Middle frontal gyrus (tissue), 1 donor: ENCODE results near the gene MED25.
"Not testable (repeated sequence)": the region's sequence is repeated elsewhere in the genome, so short reads cannot be mapped to it uniquely, and the experiment has no call there.

Source experiments
- DNase-seq: peaks from one replicate; pipeline ENCODE4 v3.0.0-alpha.2; 2015; ENCODE audit warnings: low spot score; ENCODE audit errors: extremely low spot score

MED25 gene

DNA sequence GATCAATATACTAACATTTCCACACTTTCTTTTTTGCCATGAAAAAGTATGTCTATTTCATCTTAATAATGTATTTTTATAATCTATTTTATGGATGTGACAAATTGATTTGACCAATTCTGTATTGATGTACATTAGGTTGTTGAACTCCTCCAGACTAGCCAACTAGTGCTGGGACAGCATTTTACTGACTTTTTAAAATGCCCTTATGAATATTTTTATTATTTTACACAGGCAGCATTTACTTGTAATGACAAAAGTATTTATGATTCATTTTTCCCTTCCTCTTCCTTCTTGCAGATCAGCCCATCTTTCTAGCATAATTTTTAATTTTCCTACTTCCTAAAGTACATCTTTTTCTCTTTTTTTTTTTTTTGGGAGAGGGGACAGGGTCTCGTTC, 4.1 kb upstream of the MED25 start:
- DNase-seq = no peak

DNA sequence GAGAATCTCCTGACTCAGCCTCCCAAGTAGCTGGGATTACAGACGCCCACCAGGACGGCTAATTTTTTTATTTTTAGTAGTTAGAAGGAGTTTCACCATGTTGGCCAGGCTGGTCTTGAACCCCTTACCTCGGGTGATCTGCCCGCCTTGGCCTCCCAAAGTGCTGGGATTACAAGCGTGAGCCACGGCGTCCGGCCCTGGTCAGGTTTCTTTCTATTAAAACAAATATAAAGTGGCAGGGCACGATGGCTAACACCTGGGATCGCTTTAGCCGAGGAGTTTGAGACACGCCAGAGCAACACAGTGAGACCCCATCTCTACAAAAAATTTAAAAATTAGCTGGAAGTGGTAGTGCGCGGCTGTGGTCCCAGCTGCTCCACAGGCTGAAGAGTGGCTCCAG, 1.5 kb upstream of the MED25 start:
- DNase-seq = no peak

DNA sequence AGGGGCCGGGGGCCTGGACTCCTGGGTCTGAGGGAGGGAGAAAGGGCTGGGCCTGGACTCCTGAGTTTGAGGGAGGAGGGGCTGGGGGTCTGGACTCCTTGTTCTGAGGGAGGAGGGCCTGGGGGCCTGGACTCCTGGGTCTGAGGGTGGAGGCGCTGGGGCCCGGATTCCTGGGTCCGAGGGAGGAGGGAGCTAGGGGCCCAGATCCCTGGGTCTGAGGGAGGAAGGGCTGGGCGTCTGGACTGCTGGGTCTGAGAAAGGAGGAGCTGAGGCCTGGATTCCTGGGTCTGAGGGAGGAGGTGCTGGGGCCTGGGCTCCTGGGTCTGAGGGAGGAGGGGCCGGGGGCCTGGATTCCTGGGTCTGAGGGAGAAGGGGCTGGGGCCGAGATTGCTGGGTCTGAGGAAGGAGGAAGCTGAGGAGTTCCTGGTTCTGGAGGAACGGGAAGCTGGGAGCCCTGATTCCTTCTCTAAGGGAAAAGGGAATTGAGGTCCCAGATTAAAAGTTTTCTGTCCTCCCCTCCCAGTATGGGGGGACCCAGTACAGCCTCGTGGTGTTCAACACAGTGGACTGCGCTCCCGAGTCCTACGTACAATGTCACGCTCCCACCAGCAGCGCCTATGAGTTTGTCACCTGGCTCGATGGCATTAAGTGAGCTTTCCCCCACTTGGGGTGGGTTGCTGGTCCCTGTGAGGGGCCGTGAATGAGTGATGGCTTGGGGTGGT, 721 bp downstream of the MED25 start:
- DNase-seq = no peak

DNA sequence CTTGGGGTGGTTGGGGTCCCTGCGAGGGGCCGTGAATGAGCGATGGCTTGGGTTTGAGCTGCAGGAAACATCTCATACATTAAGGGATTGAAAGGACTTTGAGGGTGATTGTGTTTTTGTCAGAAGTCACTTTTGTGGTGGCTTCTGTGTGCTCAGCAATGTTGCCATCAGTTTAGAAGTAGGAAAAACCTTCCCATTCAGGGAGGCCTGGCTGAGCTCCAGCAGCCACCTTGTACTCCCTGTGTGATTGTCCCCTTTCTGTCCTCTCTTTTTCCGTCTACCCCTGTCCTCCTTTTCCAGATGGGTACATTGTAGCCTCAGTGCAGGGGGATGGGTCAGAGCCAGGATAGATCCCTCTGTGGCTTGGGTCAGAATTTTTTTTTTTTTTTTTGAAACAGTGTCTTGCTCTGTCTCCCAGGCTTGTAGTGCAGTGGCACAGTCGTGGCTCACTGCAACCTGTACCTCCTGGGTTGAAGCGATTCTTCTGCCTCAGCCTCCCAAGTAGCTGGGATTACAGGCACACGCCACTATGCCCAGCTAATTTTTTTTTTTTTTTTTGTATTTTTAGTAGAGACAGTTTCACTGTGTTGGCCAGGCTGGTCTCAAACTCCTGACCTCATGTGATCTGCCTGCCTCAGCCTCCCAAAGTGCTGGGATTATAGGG, 1.5 kb downstream of the MED25 start:
- not testable (repeated sequence) for DNase-seq

DNA sequence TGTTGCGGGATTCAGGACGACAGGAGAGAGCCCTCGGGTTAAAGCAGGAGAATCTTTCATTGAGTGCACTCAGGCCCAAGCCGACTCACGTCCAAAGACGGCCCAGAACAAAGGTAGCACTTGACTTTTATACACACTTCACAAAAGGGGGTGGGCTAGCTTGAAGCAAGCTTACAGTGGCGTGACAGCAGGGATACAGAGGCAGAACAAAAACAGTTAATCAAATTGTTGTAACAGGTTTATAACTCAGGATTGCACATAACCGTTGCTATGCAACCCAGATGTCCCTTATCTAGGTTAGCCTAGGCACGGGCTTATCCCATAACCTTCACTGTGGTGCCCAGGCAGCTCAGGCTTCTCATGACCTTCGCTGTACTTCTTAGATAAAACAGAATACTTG, 2.0 kb downstream of the MED25 start:
- DNase-seq = no peak

DNA sequence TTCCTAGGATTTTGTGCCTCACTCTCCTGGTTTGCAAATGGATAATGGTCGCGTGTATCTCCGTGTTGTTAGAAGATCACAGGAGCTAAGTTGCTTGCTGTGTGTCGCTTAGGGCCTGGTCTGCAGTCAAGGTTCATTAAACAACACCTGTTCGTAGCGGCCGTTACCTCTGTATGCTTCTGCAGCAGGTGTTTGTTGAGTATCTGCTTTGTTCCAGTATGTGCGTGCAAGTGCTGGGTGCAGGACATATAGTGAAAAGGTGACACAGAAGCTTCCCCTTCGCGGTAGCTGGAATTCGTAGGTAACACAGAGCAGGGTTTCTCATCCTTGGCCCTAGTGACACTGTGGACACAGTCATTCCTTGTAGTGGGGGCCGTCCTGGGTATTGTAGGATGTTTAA, 5.4 kb downstream of the MED25 start:
- no peak for DNase-seq

DNA sequence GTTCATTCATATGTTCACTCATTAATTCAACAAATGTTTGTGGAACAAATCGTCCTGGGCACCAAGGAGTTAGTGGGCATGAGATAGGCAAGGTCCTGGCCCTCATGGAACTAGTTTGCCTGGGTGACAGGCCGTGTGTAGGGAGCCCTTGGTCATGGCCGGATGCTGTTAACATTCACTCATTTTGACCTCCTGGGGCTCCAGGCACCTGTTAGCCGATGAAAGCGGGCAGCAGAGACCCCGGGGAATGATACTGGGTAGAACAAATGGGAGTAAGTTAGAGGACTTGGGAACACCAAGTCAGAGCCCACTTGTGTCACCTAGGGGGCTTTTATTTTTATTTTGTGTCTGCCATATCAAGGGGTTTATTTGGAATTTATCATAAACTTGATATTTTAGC, 6.6 kb downstream of the MED25 start:
- no peak for DNase-seq

DNA sequence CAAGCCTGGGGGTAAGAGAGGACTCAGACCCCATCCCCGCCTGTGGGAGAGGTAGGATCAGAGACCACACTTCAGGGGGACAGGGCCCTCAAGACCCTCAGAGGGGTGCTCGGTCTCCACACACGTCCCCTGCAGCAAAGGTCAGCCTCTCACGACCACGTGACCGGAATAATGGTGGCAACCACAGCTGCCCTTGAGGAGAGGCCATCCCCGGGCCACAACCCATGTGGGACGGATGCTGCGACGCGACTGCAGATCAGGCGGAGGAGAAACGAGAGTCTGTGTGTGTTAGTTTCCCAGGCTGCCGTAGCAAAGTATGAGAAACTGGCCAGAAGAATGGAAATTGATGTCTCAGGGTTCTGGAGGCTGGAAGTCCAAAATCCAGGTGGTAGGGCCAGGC, 8.9 kb downstream of the MED25 start:
- DNase-seq = no peak

DNA sequence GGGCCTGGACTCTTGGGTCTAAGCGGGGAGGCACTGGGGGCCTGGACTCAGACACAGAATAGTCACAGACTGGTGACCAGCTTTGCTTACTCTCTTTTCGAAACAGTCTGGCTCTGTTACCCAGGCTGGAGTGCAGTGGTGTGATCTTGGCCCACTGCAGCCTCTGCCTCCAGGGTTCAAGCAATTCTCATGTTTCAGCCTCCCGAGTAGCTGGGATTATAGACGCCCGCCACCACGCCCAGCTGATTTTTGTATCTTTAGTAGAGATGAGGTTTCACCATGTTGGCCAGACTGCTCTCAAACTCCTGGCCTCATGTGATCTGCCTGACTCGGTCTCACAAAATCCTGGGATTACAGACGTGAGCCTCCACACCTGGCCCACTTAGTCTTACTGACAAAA, 11.1 kb downstream of the MED25 start:
- DNase-seq = no peak

DNA sequence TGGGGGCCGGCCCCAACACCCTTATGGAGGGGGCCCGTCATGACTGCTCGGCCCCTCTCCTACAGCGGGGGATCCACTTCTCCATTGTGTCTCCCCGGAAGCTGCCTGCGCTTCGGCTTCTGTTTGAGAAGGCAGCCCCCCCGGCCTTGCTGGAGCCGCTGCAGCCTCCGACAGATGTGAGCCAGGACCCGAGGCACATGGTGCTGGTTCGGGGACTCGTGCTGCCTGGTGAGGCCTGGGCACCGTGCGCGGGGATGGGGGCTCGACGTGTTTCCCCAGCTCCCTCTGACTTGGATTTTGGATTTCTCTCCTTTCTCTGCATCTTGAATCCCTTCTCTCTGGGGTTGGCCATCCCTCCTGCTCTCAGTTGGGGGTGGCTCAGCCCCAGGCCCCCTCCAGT, 11.6 kb downstream of the MED25 start:
- no peak for DNase-seq

DNA sequence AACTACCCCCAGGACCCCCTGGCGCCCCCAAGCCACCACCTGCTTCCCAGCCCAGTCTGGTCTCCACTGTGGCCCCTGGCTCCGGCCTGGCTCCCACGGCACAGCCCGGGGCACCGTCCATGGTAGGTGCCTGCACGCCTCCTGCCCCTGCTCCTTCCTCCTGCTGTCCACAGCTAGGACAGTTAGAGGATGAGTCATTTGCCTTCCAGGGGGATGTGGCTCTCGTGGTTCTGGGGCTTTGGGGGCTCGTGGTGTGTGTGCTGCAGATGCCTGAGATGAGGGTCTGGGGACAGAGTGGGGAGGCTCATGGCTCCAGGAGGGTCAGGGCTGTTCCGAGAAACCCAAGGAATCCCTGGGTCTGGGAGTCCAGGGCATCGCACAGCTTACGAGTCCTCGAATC, 12.7 kb downstream of the MED25 start:
- no peak for DNase-seq

DNA sequence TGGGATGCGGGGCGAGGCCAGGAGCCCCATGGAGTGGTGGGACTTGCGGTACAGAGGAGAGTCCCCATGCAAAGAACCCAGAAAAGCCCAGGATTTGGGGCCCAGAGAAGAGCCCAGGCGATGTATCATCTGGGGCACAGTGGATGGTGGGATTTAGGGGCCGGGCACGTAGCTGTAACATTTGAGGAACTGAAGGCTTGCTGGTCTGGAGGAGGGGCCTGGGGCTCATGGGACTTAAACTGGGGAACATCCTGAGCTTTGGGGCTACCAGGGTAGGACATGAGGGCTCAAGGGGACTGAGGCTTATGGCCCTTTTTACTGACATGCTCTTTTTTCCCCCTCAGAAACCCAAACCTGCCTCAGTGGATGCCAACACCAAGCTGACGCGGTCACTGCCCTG, 13.5 kb downstream of the MED25 start:
- no peak for DNase-seq

DNA sequence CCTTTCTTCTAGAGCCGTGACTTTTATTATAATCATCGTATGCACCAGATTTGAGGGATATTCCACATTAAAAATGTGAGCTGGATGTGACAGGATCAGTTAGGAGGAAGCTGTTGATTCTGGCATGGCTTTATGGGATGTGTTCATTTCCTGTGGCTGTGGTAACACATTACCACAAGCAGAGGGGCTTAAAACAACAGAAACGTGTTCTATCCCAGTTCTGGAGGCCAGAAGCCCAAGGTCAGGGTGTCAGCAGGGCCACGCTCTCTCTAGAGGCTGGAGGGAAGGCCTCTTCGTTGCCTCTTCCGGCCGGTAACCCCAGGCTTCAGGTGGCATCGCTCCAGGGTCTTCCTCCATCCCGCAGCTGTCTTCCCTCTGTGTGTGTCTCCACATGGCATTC, 14.5 kb downstream of the MED25 start:
- DNase-seq = no peak

DNA sequence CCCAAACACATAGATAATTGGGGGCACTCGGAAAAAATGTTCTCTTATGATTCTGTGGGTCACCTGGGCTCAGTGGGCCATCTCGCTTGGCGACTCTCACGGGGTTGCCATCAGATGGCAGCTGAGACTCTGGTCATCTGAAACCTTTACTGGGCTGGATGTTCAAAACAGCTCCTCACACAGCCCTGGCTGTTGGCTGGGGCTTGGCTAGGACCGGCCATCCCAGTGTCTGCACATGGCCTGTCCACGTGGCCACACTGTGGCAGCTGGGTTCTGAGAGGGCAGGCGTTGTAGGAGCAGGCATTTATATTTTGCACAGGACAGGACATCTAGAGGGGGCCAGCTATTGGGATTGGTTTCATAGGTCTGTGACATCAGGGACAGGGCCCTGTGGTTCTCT, 15.5 kb downstream of the MED25 start:
- DNase-seq = no peak

DNA sequence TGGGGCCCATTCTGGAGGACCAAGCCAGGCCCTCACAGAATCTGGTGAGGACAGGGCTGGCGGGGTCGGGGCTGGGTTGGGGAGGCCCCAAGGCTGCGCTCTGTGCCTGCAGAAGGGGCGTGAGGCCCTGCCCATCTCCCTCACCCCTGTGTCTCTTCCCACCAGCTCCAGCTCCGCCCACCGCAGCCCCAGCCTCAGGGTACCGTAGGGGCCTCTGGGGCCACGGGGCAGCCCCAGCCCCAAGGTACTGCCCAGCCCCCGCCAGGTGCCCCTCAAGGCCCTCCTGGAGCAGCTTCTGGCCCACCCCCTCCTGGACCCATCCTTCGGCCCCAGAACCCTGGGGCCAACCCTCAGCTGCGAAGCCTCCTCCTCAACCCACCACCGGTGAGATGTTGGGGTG, 17.5 kb downstream of the MED25 start:
- no peak for DNase-seq

DNA sequence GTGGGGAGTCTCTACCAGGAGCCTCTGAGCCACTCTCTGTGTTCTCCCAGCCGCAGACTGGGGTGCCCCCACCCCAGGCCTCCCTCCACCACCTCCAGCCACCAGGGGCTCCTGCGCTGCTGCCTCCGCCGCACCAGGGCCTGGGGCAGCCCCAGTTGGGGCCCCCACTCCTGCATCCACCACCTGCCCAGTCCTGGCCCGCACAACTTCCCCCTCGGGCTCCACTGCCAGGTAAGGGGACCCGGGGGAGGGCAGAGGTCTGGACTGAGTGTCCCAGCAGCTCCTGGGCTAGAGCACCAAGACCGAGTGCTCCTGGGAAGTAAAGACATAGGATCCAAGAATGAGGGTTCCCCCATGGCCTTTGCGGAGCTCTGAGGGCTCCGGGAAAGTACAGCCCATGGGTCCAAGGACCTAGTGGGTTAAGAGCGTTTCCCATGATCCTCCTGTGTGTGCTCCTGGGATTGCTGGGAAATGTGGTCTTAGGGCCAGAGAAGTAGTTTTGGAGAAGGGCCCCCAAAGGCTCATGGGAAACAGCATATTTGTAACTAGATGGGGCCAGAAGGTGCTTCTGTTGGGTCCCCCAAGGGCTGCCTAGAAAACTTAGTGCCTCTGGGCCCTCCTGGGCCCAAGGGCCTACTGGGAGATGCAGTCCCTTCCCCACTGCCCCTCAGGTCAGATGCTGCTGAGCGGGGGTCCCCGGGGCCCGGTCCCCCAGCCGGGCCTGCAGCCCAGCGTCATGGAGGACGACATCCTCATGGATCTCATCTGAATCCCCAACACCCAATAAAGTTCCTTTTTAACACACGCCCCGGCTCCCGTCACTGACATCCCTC, 18.3 kb downstream of the MED25 start:
- DNase-seq = no peak

DNA sequence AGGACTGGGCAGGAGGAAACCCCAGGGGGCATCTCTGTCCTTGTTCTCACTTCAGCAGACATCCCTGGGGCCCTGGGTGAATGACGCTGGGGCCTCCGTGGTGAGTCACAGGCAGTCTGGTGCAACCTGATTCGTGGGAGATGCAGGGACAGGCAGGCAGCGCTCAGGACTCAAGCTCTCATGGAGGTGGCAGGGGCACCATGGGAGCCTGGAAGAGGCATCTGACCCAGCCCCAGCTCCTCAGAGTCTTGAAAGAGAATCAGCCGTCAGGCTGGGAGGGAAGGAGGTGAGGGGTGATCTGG, 18.9 kb downstream of the MED25 start:
- no peak for DNase-seq

DNA sequence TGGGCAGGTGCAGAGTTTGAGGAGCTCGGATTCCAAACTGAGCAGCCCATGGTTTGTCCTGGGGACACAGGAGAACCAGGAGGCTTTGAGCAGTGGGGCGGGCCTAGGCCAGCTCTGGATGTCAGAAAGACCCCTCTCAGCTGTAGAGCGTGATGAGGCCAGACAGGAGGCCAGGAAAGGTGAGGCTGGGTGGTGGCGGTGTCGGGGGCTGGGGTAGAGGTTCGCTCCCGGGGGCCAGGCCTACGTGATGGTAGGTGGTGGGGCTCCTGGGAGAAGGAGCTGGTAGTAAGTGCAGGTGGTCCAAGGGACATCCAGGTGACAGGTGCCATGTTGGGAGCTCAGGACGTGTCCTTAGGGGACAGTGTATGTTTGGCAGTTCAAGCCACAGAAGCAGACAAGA, 19.3 kb downstream of the MED25 start:
- DNase-seq = no peak

DNA sequence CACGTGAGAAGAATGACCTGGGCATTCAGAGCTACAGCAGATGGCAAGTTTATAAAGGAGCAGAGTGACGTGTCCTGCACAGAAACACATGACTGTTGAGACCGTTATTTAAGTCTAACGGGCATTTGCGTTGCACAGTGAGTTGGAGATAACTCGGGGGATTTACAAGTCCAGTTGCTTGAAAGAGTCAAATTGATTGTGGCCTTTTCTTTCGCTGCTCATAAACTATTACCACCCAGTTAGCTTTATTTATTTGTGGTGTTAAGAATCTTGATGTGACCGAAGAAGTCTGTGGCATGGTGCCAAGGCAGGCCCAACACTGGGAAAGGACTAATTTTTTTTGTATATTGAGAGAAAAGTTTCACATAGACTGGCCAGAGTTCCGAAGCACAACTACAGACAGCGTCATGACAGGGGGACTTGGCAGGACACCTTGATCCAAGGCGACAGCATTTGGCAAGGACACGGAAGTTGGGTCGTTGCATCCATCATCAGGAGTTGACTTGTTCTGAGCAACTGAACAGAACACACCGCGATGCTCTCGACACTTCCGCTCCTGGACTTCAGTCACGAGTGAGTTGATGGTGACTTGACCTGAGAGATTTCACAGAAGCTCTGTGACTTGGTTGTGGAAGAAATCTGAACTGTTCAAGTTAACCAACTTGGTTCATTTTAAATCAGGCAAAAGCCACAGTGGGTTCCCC, 20.9 kb downstream of the MED25 start:
- no peak for DNase-seq

DNA sequence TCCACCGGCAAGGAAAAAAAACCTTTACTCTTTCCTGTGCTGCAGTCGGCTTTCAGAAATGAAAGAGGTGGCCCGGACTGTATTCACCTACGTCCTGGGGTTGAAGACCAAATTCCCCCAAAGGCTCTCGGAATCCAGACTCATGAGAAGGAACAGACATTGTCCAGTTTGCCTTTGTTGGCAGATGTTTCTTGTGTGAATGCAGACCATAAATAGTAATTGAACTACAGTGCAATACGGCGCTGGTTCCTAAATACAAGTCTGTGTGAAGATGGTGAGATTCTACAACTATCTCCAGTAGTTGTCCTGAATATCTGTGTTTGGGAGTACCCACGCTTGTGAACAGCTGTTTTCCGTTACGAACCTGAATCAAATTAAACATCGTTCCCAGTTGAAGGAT, 21.6 kb downstream of the MED25 start:
- DNase-seq = no peak

DNA sequence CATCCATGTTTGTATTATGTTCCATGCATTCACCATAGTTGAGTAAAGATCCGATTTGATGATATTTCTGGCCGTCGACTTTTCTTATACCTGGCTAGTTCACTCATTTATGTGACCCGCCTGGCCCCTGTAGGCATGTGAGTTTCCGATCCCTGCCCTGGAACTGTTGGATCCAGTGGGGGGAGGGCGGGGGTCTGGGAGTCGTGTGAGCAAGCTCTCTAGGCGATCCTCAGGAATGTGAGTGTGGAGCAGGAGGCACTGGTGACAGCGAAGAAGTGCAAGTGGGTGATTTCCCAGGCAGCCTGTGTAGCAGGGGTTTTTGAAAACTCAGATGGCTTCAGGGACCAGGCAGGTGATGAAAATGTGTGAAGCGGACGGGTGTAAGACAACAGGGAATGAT, 22.2 kb downstream of the MED25 start:
- no peak for DNase-seq

DNA sequence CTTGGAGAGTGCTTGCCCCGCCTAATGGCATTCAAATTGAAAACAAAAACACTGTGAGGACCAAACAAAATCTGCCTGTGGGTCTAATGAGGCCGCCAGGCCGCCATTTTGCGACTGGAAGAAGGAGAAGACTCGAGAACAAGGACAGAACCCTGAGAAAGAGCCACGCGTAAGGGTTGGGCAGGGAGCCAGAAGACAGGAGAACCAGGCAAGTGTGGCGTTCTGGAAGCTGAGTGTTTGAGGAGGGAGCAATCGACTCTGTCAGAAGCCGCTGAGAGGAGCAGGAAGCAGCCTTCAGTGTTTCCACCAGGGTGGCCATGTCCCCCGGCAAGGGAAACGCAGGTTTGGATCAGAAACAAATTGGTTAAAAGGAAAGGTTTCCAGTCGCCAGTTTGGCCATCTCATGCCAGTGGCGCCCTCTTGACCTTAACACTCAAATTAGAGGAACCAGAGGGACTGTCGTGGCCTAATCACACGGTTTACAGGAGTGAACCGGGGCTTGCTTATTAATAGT, 22.7 kb downstream of the MED25 start:
- no peak for DNase-seq
